ENCODE data around the gene COX6A1.
A peak's percentile ranks its signal among the peaks of the same experiment; 100 is the strongest.
"Not testable (repeated sequence)": the region's sequence is repeated elsewhere in the genome, so short reads cannot be mapped to it uniquely, and the experiment has no call there.

Gene COX6A1

GRCh38 chr12:120445911-120446843, 8.3 kb downstream of the COX6A1 start, which contains the start of the genes GATC and TRIAP1:
GATC (plus strand) TSS chr12:120446444; CDS start chr12:120446481, 37 bp downstream.
TRIAP1 (minus strand) TSS chr12:120446384; CDS start chr12:120446372, 12 bp downstream.
- Mint-ChIP-seq H3K4me1 (ENCODE audit: low read depth) (peaks cover 19% of the 10 kb centered on the region), H3K9me3 (no peaks in the 10 kb centered on the region), H3K4me3 (peak within 1 kb of the TSS; percentile 96), H3K27me3 (ENCODE audit: low read depth) (peaks cover 2% of the 10 kb centered on the region), H3K36me3 (ENCODE audit: low read depth) (peaks cover 43% of the 10 kb centered on the region), H3K27ac (peak within 1 kb of the TSS; percentile 97)
- DNase-seq (ENCODE audit: low spot score), result peak; percentile 91

- peak overlapping the region; percentile 97 for H3K27ac Mint-ChIP-seq
- H3K9me3 Mint-ChIP-seq; DNase-seq (ENCODE audit: low spot score); H3K27me3 Mint-ChIP-seq (ENCODE audit: low read depth): not testable (repeated sequence)
- H3K36me3 Mint-ChIP-seq (ENCODE audit: low read depth), result peaks cover 38% of the 10 kb centered on the region
- H3K4me3 Mint-ChIP-seq, result peak overlapping the region; percentile 96
- H3K4me1 Mint-ChIP-seq (ENCODE audit: low read depth), result peaks cover 19% of the 10 kb centered on the region
These were observed 8.9 kb downstream of the COX6A1 start for GRCh38 chr12:120446844-120447178.

- Mint-ChIP-seq H3K4me1 (ENCODE audit: low read depth) (peaks cover 19% of the 10 kb centered on the region), H3K4me3 (peak overlapping the region; percentile 96), H3K36me3 (ENCODE audit: low read depth) (peaks cover 33% of the 10 kb centered on the region), H3K27ac (peak overlapping the region; percentile 97), H3K9me3 (no peaks in the 10 kb centered on the region), H3K27me3 (ENCODE audit: low read depth) (peaks cover 2% of the 10 kb centered on the region)
- DNase-seq (ENCODE audit: low spot score), result no peak
These were observed 10.1 kb downstream of the COX6A1 start for GRCh38 chr12:120447992-120448391.

- DNase-seq (ENCODE audit: low spot score); H3K27me3 Mint-ChIP-seq (ENCODE audit: low read depth); H3K4me1 Mint-ChIP-seq (ENCODE audit: low read depth); H3K9me3 Mint-ChIP-seq; H3K4me3 Mint-ChIP-seq; H3K27ac Mint-ChIP-seq: not testable (repeated sequence)
- H3K36me3 Mint-ChIP-seq (ENCODE audit: low read depth), result peaks cover 37% of the 10 kb centered on the region
These were observed 14.6 kb downstream of the COX6A1 start for GRCh38 chr12:120452524-120452923.

- peaks cover 33% of the 10 kb centered on the region for H3K36me3 Mint-ChIP-seq (ENCODE audit: low read depth)
- H3K4me1 Mint-ChIP-seq (ENCODE audit: low read depth), result peaks cover 5% of the 10 kb centered on the region
- DNase-seq (ENCODE audit: low spot score), result no peak
- no peak overlapping the region for H3K4me3 Mint-ChIP-seq
- no peaks in the 10 kb centered on the region for H3K9me3 Mint-ChIP-seq
- H3K27me3 Mint-ChIP-seq (ENCODE audit: low read depth), result no peaks in the 10 kb centered on the region
- no peak overlapping the region for H3K27ac Mint-ChIP-seq
These were observed 15.3 kb downstream of the COX6A1 start for GRCh38 chr12:120453060-120453750.

GRCh38 chr12:120453977-120454376, 16.1 kb downstream of the COX6A1 start:
- Mint-ChIP-seq H3K36me3 (ENCODE audit: low read depth) (peaks cover 36% of the 10 kb centered on the region), H3K27ac (no peak overlapping the region), H3K27me3 (ENCODE audit: low read depth) (no peaks in the 10 kb centered on the region), H3K4me1 (ENCODE audit: low read depth) (peaks cover 5% of the 10 kb centered on the region), H3K9me3 (no peaks in the 10 kb centered on the region), H3K4me3 (no peak overlapping the region)
- DNase-seq (ENCODE audit: low spot score), result no peak

- Mint-ChIP-seq H3K4me3 (no peak overlapping the region), H3K27me3 (ENCODE audit: low read depth) (no peaks in the 10 kb centered on the region), H3K4me1 (ENCODE audit: low read depth) (peaks cover 3% of the 10 kb centered on the region), H3K36me3 (ENCODE audit: low read depth) (peaks cover 41% of the 10 kb centered on the region), H3K9me3 (no peaks in the 10 kb centered on the region), H3K27ac (no peak overlapping the region)
- DNase-seq (ENCODE audit: low spot score), result no peak
These were observed 17.4 kb downstream of the COX6A1 start for GRCh38 chr12:120455302-120455701.

GRCh38 chr12:120457133-120457532, 19.2 kb downstream of the COX6A1 start:
- Mint-ChIP-seq H3K27me3 (ENCODE audit: low read depth) (no peaks in the 10 kb centered on the region), H3K4me3 (no peak overlapping the region), H3K4me1 (ENCODE audit: low read depth) (peaks cover 3% of the 10 kb centered on the region), H3K27ac (no peak overlapping the region), H3K36me3 (ENCODE audit: low read depth) (peaks cover 46% of the 10 kb centered on the region), H3K9me3 (no peaks in the 10 kb centered on the region)
- DNase-seq (ENCODE audit: low spot score), result no peak

- Mint-ChIP-seq H3K27me3 (ENCODE audit: low read depth) (no peaks in the 10 kb centered on the region), H3K4me3 (no peak overlapping the region), H3K36me3 (ENCODE audit: low read depth) (peaks cover 62% of the 10 kb centered on the region), H3K4me1 (ENCODE audit: low read depth) (no peaks in the 10 kb centered on the region), H3K9me3 (no peaks in the 10 kb centered on the region), H3K27ac (no peak overlapping the region)
- no peak for DNase-seq (ENCODE audit: low spot score)
These were observed 22.2 kb downstream of the COX6A1 start for GRCh38 chr12:120460157-120460556.

GRCh38 chr12:120462099-120462640, 24.3 kb downstream of the COX6A1 start:
- Mint-ChIP-seq H3K9me3 (no peaks in the 10 kb centered on the region), H3K36me3 (ENCODE audit: low read depth) (peaks cover 63% of the 10 kb centered on the region), H3K4me1 (ENCODE audit: low read depth) (peaks cover 6% of the 10 kb centered on the region), H3K4me3 (no peak overlapping the region), H3K27ac (no peak overlapping the region), H3K27me3 (ENCODE audit: low read depth) (no peaks in the 10 kb centered on the region)
- no peak for DNase-seq (ENCODE audit: low spot score)

GRCh38 chr12:120463712-120464111, 25.8 kb downstream of the COX6A1 start:
- Mint-ChIP-seq H3K4me3 (no peak overlapping the region), H3K36me3 (ENCODE audit: low read depth) (peaks cover 66% of the 10 kb centered on the region), H3K4me1 (ENCODE audit: low read depth) (peaks cover 13% of the 10 kb centered on the region), H3K27me3 (ENCODE audit: low read depth) (no peaks in the 10 kb centered on the region), H3K27ac (no peak overlapping the region), H3K9me3 (no peaks in the 10 kb centered on the region)
- DNase-seq (ENCODE audit: low spot score), result no peak

GRCh38 chr12:120465756-120466155, 27.8 kb downstream of the COX6A1 start:
- Mint-ChIP-seq H3K9me3 (no peaks in the 10 kb centered on the region), H3K27ac (no peak overlapping the region), H3K4me3 (no peak overlapping the region), H3K27me3 (ENCODE audit: low read depth) (no peaks in the 10 kb centered on the region), H3K36me3 (ENCODE audit: low read depth) (peaks cover 53% of the 10 kb centered on the region), H3K4me1 (ENCODE audit: low read depth) (peaks cover 14% of the 10 kb centered on the region)
- DNase-seq (ENCODE audit: low spot score), result no peak

GRCh38 chr12:120466560-120467315, 28.8 kb downstream of the COX6A1 start:
- Mint-ChIP-seq H3K27ac (no peak overlapping the region), H3K4me1 (ENCODE audit: low read depth) (peaks cover 17% of the 10 kb centered on the region), H3K36me3 (ENCODE audit: low read depth) (peaks cover 49% of the 10 kb centered on the region), H3K4me3 (no peak overlapping the region), H3K27me3 (ENCODE audit: low read depth) (no peaks in the 10 kb centered on the region), H3K9me3 (no peaks in the 10 kb centered on the region)
- peak; percentile 18 for DNase-seq (ENCODE audit: low spot score)

Measured in T-helper 2 cell treated with Interferon-gamma antibody and Interleukin-4, amounts not matched to agents 5 μg/mL and 100 μg/mL, for 36 hours (primary cell).